ENCODE results near the gene HFE.
A peak's percentile ranks its signal among the peaks of the same experiment; 100 is the strongest.
"Not testable (repeated sequence)": the region's sequence is repeated elsewhere in the genome, so short reads cannot be mapped to it uniquely, and the experiment has no call there.

The HFE gene

GRCh38 chr6:26109772-26110171, 22.5 kb downstream of the HFE start:
- no peak for DNase-seq (ENCODE audit: low spot score)

- no peak for DNase-seq (ENCODE audit: low spot score)
Measured at GRCh38 chr6:26113570-26113969, 26.3 kb downstream of the HFE start.

- no peak for DNase-seq (ENCODE audit: low spot score)
Measured at GRCh38 chr6:26115226-26115625, 28.0 kb downstream of the HFE start.

GRCh38 chr6:26116267-26116666, 29.0 kb downstream of the HFE start:
- no peak for DNase-seq (ENCODE audit: low spot score)

GRCh38 chr6:26118999-26119398, 31.8 kb downstream of the HFE start:
- peak; percentile 88 for DNase-seq (ENCODE audit: low spot score)

- DNase-seq (ENCODE audit: low spot score): not testable (repeated sequence)
Measured at GRCh38 chr6:26120115-26120514, 32.9 kb downstream of the HFE start.

- no peak for DNase-seq (ENCODE audit: low spot score)
Measured at GRCh38 chr6:26120807-26121140, 33.5 kb downstream of the HFE start.

- no peak for DNase-seq (ENCODE audit: low spot score)
Measured at GRCh38 chr6:26121141-26122004, 34.1 kb downstream of the HFE start.

- DNase-seq (ENCODE audit: low spot score): no peak
Measured at GRCh38 chr6:26122005-26122388, 34.8 kb downstream of the HFE start.

- DNase-seq (ENCODE audit: low spot score): no peak
Measured at GRCh38 chr6:26122402-26122792, 35.2 kb downstream of the HFE start.

- peak; percentile 94 for DNase-seq (ENCODE audit: low spot score)
Measured at GRCh38 chr6:26122793-26123674, 35.8 kb downstream of the HFE start.

- DNase-seq (ENCODE audit: low spot score): no peak
Measured at GRCh38 chr6:26123675-26123946, 36.4 kb downstream of the HFE start.

- peak; percentile 100 for DNase-seq (ENCODE audit: low spot score)
Measured at GRCh38 chr6:26123947-26124780, 36.9 kb downstream of the HFE start.

GRCh38 chr6:26124781-26125685, 37.8 kb downstream of the HFE start:
- DNase-seq (ENCODE audit: low spot score): no peak

- peak; percentile 65 for DNase-seq (ENCODE audit: low spot score)
Measured at GRCh38 chr6:26126394-26127235, 39.4 kb downstream of the HFE start.

- DNase-seq (ENCODE audit: low spot score): no peak
Measured at GRCh38 chr6:26128013-26128771, 41.0 kb downstream of the HFE start.

GRCh38 chr6:26129656-26130055, 42.4 kb downstream of the HFE start:
- DNase-seq (ENCODE audit: low spot score): no peak

GRCh38 chr6:26130581-26131249, 43.5 kb downstream of the HFE start:
- DNase-seq (ENCODE audit: low spot score): no peak

- no peak for DNase-seq (ENCODE audit: low spot score)
Measured at GRCh38 chr6:26131618-26132017, 44.4 kb downstream of the HFE start.
